Lower lobe of right lung (tissue), 2 donors: Measurements from ENCODE around the gene GAS6. TPM values are rescaled to one million over a fixed set of nuclear protein-coding genes. Genes with fewer than 3 reads are reported as not detected.
A peak's percentile ranks its signal among the peaks of the same experiment; 100 is the strongest.

Experiments
- ATAC-seq, 2 donors: fragments of 200-7000 bp; cut with Tn5 transposase; one replicate each; pipeline ENCODE4 v1.9.1; 2020 to 2022; ENCODE audit warnings: mild to moderate bottlenecking in 2 of 2, moderate library complexity in 2 of 2
- DNase-seq: peaks from one replicate; pipeline ENCODE4 v3.0.0-alpha.2; 2020
- H3K27ac ChIP-seq: fragments of 200-600 bp; one replicate; pipeline ENCODE4 v1.8.0; 2022
- H3K27me3 ChIP-seq: fragments of 200-600 bp; one replicate; pipeline ENCODE4 v1.8.0; 2022; ENCODE audit warnings: low read depth
- H3K36me3 ChIP-seq: fragments of 200-600 bp; one replicate; pipeline ENCODE4 v1.8.0; 2022; ENCODE audit warnings: mild to moderate bottlenecking
- H3K4me1 ChIP-seq: fragments of 200-600 bp; one replicate; pipeline ENCODE4 v1.8.0; 2022
- H3K4me3 ChIP-seq: fragments of 200-600 bp; one replicate; pipeline ENCODE4 v1.8.0; 2022; ENCODE audit warnings: mild to moderate bottlenecking
- H3K9me3 ChIP-seq: fragments of 200-600 bp; one replicate; pipeline ENCODE4 v1.8.0; 2022
- intact Hi-C: fragments of 100-400 bp; cut with DNase I; formaldehyde crosslinking; loops from one replicate; pipeline ENCODE4 v1.11.0; 2022
- total RNA-seq: library from RNA; stranded (reverse); fragmentation: NEBNext Ultra II Directional; extraction: Animal tissue kit (Norgen Biotek cat#: 25700); gene quantifications from one replicate; pipeline ENCODE4 v1.2.1, GENCODE V29; 2021
- TF ChIP-seq, protein P1 (sequence below): fragments of 200-600 bp; IDR thresholded peaks from one replicate; pipeline ENCODE4 v1.8.0; 2022; ENCODE audit warnings: antibody characterized with exemption, mild to moderate bottlenecking
- donor health status: DM: no; HTN: yes; CAD: no; lungs with severe emphysema.

GAS6 gene
- total RNA-seq, 1 donor from 2014 or later = 111 TPM

DNA sequence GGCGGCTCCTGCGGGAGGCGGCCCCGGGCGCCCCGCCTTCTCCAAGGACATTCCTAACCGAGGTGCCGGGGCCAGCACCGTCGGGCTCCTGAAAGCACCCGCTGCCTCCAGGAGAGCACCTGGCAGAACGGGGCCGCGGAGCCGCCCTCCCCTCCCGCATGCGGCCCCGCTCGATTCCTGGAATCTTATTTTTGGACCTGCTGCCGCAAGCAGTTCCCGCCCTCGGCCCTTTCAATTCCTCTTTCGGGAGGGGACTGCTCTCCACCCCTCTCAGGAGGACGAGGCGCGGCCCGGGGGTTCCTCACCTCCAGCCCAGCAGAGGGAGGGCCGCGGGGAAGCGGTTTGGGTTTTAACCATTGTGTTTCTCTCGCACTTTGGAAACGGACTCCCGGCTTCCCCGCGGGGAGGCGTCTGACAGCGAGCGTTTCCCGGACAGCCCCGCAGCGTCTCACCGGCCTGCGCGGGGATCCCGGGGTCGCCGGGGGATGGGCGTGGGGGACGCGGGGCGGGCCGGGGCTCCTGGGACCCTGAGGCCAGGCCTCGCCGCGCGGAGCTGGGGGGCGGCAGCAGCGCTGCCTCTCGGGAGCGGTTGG is 849 bp downstream of the GAS6 start:
- intact Hi-C loops = no loop called here
- peak overlapping the region; percentile 88 for H3K27ac ChIP-seq
- H3K27me3 ChIP-seq = peaks cover 4% of the 10 kb centered on the region
- H3K4me3 ChIP-seq = peak overlapping the region; percentile 75
- ATAC-seq (peak; percentile 78 to 79), DNase-seq (peak; percentile 68)
- TF ChIP-seq, protein P1, sequence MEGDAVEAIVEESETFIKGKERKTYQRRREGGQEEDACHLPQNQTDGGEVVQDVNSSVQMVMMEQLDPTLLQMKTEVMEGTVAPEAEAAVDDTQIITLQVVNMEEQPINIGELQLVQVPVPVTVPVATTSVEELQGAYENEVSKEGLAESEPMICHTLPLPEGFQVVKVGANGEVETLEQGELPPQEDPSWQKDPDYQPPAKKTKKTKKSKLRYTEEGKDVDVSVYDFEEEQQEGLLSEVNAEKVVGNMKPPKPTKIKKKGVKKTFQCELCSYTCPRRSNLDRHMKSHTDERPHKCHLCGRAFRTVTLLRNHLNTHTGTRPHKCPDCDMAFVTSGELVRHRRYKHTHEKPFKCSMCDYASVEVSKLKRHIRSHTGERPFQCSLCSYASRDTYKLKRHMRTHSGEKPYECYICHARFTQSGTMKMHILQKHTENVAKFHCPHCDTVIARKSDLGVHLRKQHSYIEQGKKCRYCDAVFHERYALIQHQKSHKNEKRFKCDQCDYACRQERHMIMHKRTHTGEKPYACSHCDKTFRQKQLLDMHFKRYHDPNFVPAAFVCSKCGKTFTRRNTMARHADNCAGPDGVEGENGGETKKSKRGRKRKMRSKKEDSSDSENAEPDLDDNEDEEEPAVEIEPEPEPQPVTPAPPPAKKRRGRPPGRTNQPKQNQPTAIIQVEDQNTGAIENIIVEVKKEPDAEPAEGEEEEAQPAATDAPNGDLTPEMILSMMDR = peak; percentile 16
- peaks cover 43% of the 10 kb centered on the region for H3K4me1 ChIP-seq
- H3K9me3 ChIP-seq = no peaks in the 10 kb centered on the region
- H3K36me3 ChIP-seq = no peaks in the 10 kb centered on the region

DNA sequence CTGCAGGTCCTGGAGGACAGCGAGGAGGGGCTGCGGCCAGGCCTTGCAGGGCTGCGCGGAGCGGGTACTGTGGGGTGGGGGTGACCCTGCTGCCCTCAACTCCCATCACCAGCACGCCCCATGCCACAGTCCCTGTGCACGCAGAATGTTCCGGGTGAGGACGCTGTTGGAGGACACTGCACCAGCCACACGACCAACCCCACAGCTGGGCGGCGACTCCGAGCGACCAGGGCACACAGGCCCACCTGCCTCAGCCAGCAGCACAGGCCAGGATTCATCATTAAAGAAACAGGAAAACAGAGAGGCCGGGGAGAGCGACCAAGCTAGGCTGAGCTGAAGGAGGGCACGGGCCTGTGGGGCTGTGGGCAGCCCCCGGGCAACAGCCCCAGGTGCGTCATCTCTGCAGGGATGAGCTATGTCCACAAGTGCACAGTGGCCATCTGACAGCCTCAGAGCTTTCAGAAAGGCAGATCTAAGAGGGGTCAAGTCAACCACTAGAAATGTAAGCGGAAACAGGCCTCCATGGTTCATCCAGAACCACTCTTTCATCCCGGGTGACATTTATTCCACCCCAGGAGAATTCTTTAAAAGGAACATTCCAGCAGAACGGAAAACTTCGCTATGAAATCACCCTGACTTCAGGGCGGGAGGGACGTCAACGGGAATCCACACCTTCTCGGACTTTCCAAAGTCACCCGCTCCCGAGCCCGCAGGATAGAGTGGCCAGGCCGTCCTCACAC is 1.5 kb downstream of the GAS6 start:
- intact Hi-C loops = no loop called here
- Histone ChIP-seq H3K4me1 (peaks cover 50% of the 10 kb centered on the region), H3K9me3 (no peaks in the 10 kb centered on the region), H3K27me3 (peaks cover 4% of the 10 kb centered on the region), H3K4me3 (peak overlapping the region; percentile 75), H3K36me3 (no peaks in the 10 kb centered on the region), H3K27ac (peak overlapping the region; percentile 88)
- ATAC-seq = no peak
- peak; percentile 32 for DNase-seq
- TF ChIP-seq, protein P1 = no peak

DNA sequence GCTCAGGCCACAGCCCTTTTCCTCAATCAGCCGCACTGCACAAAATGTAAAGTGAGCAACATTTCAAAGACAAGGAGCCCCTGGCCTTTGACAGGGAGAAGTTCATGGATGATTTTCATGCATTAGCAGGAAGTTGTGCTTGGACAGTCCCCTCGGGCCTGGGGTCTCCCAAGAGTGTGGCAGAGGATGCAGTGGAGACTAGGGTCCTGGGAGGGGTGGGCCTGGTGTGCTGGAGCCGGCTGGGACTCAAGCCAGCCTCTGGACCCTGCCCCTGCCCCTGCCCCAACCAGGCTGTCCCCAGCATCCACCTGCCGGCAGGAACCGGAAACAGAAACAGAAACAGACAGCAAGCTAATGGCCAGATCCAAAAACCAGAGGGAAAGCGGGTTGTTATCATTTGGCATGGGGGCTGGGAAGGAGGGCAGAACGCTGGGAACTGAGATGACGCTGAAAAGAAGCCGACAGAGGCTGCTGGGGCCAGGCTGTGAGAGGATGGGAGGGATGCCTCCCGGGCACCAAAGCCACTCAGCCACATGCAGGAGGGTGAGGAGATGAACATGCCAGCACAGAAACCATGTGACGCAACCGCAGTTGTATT is 2.3 kb downstream of the GAS6 start:
- no peaks in the 10 kb centered on the region for H3K9me3 ChIP-seq
- peak overlapping the region; percentile 56 for H3K27ac ChIP-seq
- ATAC-seq (no peak), DNase-seq (peak; percentile 35)
- no peaks in the 10 kb centered on the region for H3K36me3 ChIP-seq
- TF ChIP-seq, protein P1 = no peak
- H3K4me1 ChIP-seq = peaks cover 58% of the 10 kb centered on the region
- H3K4me3 ChIP-seq = peak overlapping the region; percentile 75
- no peaks in the 10 kb centered on the region for H3K27me3 ChIP-seq
- intact Hi-C loops = no loop called here

DNA sequence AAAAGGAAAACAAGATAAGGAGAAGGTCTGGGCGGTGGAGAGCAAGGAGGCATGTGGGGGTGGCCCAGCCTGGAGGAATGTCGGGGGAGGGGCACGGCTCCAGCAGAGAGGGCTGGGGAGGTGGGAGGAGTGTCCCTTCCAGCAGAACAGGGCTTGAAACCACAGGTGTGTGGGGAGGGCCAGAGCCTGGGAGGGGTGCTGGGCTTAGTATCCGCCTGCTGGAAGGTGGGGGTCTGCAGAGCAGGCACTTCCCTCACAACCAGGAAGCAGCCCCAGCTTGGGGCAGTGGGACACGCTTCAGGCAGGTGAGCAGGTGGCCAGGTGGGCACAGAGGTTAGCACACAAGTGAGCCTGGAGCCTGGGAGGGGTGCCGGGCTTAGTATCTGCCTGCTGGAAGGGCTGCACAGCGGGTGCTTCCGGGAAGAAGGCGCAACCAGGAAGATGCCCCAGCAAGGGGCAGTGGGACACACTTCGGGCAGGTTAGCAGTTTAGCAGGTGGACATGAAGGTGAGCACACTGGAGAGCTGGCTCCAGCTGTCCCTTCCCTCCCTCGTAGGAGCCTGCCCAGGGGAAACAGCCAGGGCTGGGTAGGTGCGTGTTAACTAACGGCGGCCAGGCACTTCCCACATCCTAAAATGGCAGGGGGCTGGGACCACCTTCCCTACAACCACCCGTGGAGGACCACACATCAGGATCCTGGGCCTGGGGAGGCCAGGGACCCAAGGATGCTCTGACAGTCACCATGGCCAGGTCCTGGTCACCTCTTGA is 3.0 kb downstream of the GAS6 start:
- Histone ChIP-seq H3K27me3 (no peaks in the 10 kb centered on the region), H3K4me1 (peaks cover 65% of the 10 kb centered on the region), H3K36me3 (no peaks in the 10 kb centered on the region), H3K9me3 (no peaks in the 10 kb centered on the region), H3K4me3 (peak overlapping the region; percentile 27), H3K27ac (peak overlapping the region; percentile 56)
- intact Hi-C loops = no loop called here
- TF ChIP-seq, protein P1 = no peak
- ATAC-seq = peak; percentile 64 to 75
- DNase-seq = peak; percentile 66

DNA sequence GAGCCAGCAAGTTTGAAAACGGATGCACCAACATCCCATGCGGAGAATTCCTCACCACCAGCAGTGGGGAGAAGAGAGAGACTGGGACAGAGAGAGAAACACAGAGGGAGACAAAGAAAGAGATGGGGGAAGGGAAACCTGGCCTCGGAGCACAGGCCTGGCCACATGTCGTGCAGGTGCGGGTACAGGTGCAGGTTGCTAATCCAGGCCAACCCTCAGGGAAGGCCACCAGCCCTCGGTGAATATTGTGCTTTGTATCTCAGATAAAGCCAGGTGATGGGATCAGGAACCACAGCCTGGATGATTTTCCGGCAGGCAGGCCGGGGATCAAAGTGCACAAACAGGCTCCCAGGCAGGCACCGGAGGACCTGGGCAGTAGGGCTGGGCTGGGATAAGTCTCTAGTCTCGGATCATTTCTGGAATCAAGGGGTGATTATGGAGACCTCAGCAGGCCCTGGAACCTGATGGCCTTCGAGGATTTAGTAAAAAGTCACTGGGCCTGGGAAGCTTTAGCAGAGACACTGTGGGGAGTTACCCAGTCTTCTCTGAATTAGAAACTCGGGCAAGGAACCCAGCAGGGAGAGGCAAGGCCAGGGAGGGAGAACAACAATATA is 3.7 kb downstream of the GAS6 start:
- Histone ChIP-seq H3K4me1 (peaks cover 72% of the 10 kb centered on the region), H3K27ac (peak overlapping the region; percentile 0), H3K27me3 (no peaks in the 10 kb centered on the region), H3K9me3 (no peaks in the 10 kb centered on the region), H3K4me3 (no peak overlapping the region), H3K36me3 (no peaks in the 10 kb centered on the region)
- TF ChIP-seq, protein P1 = no peak
- ATAC-seq (no peak), DNase-seq (no peak)
- intact Hi-C loops = no loop called here
